HCT116 (cell line): ENCODE results near the gene ASPN. TPM values are rescaled to one million over a fixed set of nuclear protein-coding genes. Genes with fewer than 3 reads are reported as not detected.

ENCODE experiments used
- ATAC-seq: fragments of 200-7000 bp; cut with Tn5 transposase; 2 replicates; pipeline ENCODE4 v1.9.1; 2020; ENCODE audit warnings: mild to moderate bottlenecking, moderate library complexity
- BruUV-seq: library from RNA; stranded (reverse); fragments of 400-500 nt; replicated peaks from 2 replicates; lab custom pipeline; 2021; lab: Mats Ljungman, UMichigan
- CTCF ChIA-PET: fragments of 300-600 bp; sonication (Branson Sonifier 250); formaldehyde crosslinking; loops from one replicate; lab custom pipeline; 2021; ENCODE audit warnings: antibody characterized with exemption; lab: Charles Lee
- POLR2A ChIA-PET: fragments of 300-600, 350-600 bp; sonication (Branson Sonifier 250); formaldehyde crosslinking; loops from one replicate; lab custom pipeline; 2021; ENCODE audit warnings: antibody characterized with exemption; lab: Charles Lee
- RAD21 ChIA-PET, 2 experiments: fragments of 300-600 bp; sonication (Branson Sonifier 250); formaldehyde crosslinking; loops; one replicate each; lab custom pipeline; 2023; ENCODE audit warnings: low total read pairs in 2 of 2; ENCODE audit not compliant: uncharacterized antibody in 2 of 2, unreplicated experiment in 2 of 2, low non-redundant PET in 1 of 2; lab: Charles Lee
- DNase-seq: peaks from one replicate; pipeline ENCODE4 v3.0.0-alpha.2; 2010; ENCODE audit warnings: low read depth, low spot score
- H2AFZ ChIP-seq: fragments of 200-600 bp; shearing (Covaris generic), sonication (generic); 2 replicates; pipeline ENCODE4 v1.6.1; 2017; ENCODE audit warnings: low read depth, mixed run types, mixed read lengths, antibody characterized with exemption, low read length; ENCODE audit not compliant: poor library complexity, severe bottlenecking
- H3K27ac ChIP-seq: 2 replicates; pipeline ENCODE4 v1.5.1; 2012; ENCODE audit warnings: low read depth, low read length
- H3K27me3 ChIP-seq: fragments of 200-600 bp; sonication (generic); 2 replicates; pipeline ENCODE4 v1.6.1; 2016; ENCODE audit warnings: mixed run types, low read length, mixed read lengths; ENCODE audit not compliant: insufficient read depth
- H3K36me3 ChIP-seq, 2 experiments: fragments of 200-500 bp in 1 of 2; fragments of 200-600 bp in 1 of 2; sonication (Bioruptor generic) in 1 of 2; sonication (generic) in 1 of 2; 2 replicates each; pipeline versions ENCODE4 v1.5.1 to v1.6.1; 2014 to 2016; ENCODE audit warnings: low read length in 2 of 2, inconsistent platforms in 1 of 2, mixed read lengths in 1 of 2, mixed run types in 1 of 2; ENCODE audit not compliant: insufficient read depth in 2 of 2, control insufficient read depth in 1 of 2
- H3K4me1 ChIP-seq, 2 experiments: fragments of 200-600 bp in 1 of 2; sonication (generic) in 1 of 2; 2 replicates each; pipeline versions ENCODE4 v1.5.1 to v1.6.1; 2012 to 2017; ENCODE audit warnings: low read length in 2 of 2, inconsistent platforms in 1 of 2, mild to moderate bottlenecking in 1 of 2, mixed read lengths in 1 of 2, mixed run types in 1 of 2, moderate library complexity in 1 of 2; ENCODE audit not compliant: insufficient read depth in 2 of 2, control insufficient read depth in 1 of 2
- H3K4me2 ChIP-seq: fragments of 200-600 bp; sonication (generic); 2 replicates; pipeline ENCODE4 v1.6.1; 2017; ENCODE audit warnings: mixed run types, low read length, mixed read lengths
- H3K4me3 ChIP-seq, 2 experiments: fragments of 200-600 bp in 1 of 2; sonication (generic) in 1 of 2; replicated peaks in 1 of 2; 2 replicates each; pipeline ENCODE4 v1.5.1; 2011 to 2016; ENCODE audit warnings: low read length in 2 of 2, control low read depth in 1 of 2, low read depth in 1 of 2, mild to moderate bottlenecking in 1 of 2, mixed read lengths in 1 of 2, mixed run types in 1 of 2
- H3K79me2 ChIP-seq: fragments of 200-600 bp; sonication (generic); 2 replicates; pipeline ENCODE4 v1.6.1; 2017; ENCODE audit warnings: mild to moderate bottlenecking, mixed run types, low read length, moderate library complexity, mixed read lengths; ENCODE audit not compliant: insufficient read depth
- H3K9ac ChIP-seq: fragments of 200-600 bp; sonication (generic); 2 replicates; pipeline ENCODE4 v1.6.1; 2016; ENCODE audit warnings: low read length, mixed read lengths
- H3K9me2 ChIP-seq: fragments of 200-600 bp; sonication (generic), shearing (Covaris generic); 2 replicates; pipeline ENCODE4 v1.6.1; 2017; ENCODE audit warnings: mixed run types, mild to moderate bottlenecking, moderate library complexity; ENCODE audit not compliant: insufficient read depth
- H3K9me3 ChIP-seq, 2 experiments: fragments of 200-500 bp in 1 of 2; fragments of 200-600 bp in 1 of 2; sonication (Bioruptor generic) in 1 of 2; sonication (generic) in 1 of 2; 2 replicates each; pipeline ENCODE4 v1.6.1; 2014 to 2017; ENCODE audit warnings: low read length in 2 of 2, mixed read lengths in 2 of 2, inconsistent platforms in 1 of 2, low read depth in 1 of 2, mild to moderate bottlenecking in 1 of 2, mixed run types in 1 of 2, moderate library complexity in 1 of 2; ENCODE audit not compliant: control insufficient read depth in 1 of 2, insufficient read depth in 1 of 2
- H4K20me1 ChIP-seq: fragments of 200-600 bp; sonication (generic), shearing (Covaris generic); 2 replicates; pipeline ENCODE4 v1.6.1; 2017; ENCODE audit warnings: mixed run types, mild to moderate bottlenecking, moderate library complexity; ENCODE audit not compliant: insufficient read depth
- CBX3 ChIP-seq: IDR thresholded peaks from 2 replicates; pipeline ENCODE4 v1.6.1; 2012; ENCODE audit warnings: low read depth
- CEBPB ChIP-seq: IDR thresholded peaks from 2 replicates; pipeline ENCODE4 v1.6.1; 2012; ENCODE audit warnings: low read depth
- CTCF ChIP-seq, 3 experiments: fragments of 200-600 bp in 1 of 3; sonication (generic) in 1 of 3; IDR thresholded peaks in 2 of 3; conservative IDR thresholded peaks in 1 of 3; 2 replicates each; pipeline ENCODE4 v1.5.1; 2012 to 2017; ENCODE audit warnings: low read depth in 2 of 3, low read length in 2 of 3, antibody characterized with exemption in 1 of 3, borderline replicate concordance in 1 of 3, control low read depth in 1 of 3, mild to moderate bottlenecking in 1 of 3, mixed read lengths in 1 of 3, mixed run types in 1 of 3, moderate library complexity in 1 of 3; ENCODE audit not compliant: insufficient read depth in 1 of 3
- EZH2 ChIP-seq: fragments of 200-600 bp; sonication (generic); IDR thresholded peaks from 2 replicates; pipeline ENCODE4 v1.6.1; 2017; ENCODE audit warnings: antibody characterized with exemption, mixed run types
- EZH2phosphoT487 ChIP-seq: fragments of 200-600 bp; IDR thresholded peaks from 2 replicates; pipeline ENCODE4 v1.6.1; 2018; ENCODE audit warnings: antibody characterized with exemption, borderline replicate concordance
- FOSL1 ChIP-seq: IDR thresholded peaks from 2 replicates; pipeline ENCODE4 v1.6.1; 2012; ENCODE audit warnings: low read depth
- JUND ChIP-seq: IDR thresholded peaks from 2 replicates; pipeline ENCODE4 v1.6.1; 2012
- MAX ChIP-seq: IDR thresholded peaks from 2 replicates; pipeline ENCODE4 v1.6.1; 2012
- POLR2AphosphoS5 ChIP-seq: IDR thresholded peaks from 2 replicates; pipeline ENCODE4 v1.6.1; 2011; ENCODE audit warnings: mild to moderate bottlenecking, low read depth, low read length, moderate library complexity
- RAD21 ChIP-seq: IDR thresholded peaks from 2 replicates; pipeline ENCODE4 v1.6.1; 2012; ENCODE audit warnings: low read depth, mild to moderate bottlenecking
- REST ChIP-seq: IDR thresholded peaks from 2 replicates; pipeline ENCODE4 v1.6.1; 2012; ENCODE audit warnings: low read depth
- SIN3A ChIP-seq: IDR thresholded peaks from 2 replicates; pipeline ENCODE4 v1.6.1; 2012; ENCODE audit warnings: low read depth
- SRF ChIP-seq: IDR thresholded peaks from 2 replicates; pipeline ENCODE4 v1.6.1; 2012; ENCODE audit warnings: low read depth
- ZFX ChIP-seq: fragments of 450-650 bp; IDR thresholded peaks from 2 replicates; pipeline ENCODE4 v1.6.1; 2017
- ZNF274 ChIP-seq: fragments of 200-500 bp; sonication (Bioruptor generic); IDR thresholded peaks from 2 replicates; pipeline ENCODE4 v1.6.1; 2014; ENCODE audit warnings: mild to moderate bottlenecking, low read depth, low read length, inconsistent platforms
- intact Hi-C: fragments of 100-400 bp; cut with micrococcal nuclease; formaldehyde crosslinking; loops from 2 replicates; pipeline ENCODE4 v1.10.0; 2022
- total RNA-seq: library from RNA; stranded (reverse); gene quantifications from one replicate; pipeline ENCODE4 v1.2.1, GENCODE V29; 2021; ENCODE audit not compliant: unreplicated experiment

The ASPN gene
- total RNA-seq, 1 experiment from 2014 or later: not detected

GRCh38 chr9:92516521-92516920 lies 34.2 kb upstream of the ASPN start:
- Histone ChIP-seq H3K36me3 (no peaks in the 10 kb centered on the region), H3K27me3 (no peaks in the 10 kb centered on the region)
- DNase-seq: no peak
- TF ChIP-seq FOSL1: no peak
- TF ChIP-seq, all 23 proteins: peak for 0
- POLR2A ChIA-PET: no interaction called here
- CTCF ChIA-PET: no interaction called here
- Histone ChIP-seq H4K20me1 (no peaks in the 10 kb centered on the region), H2AFZ (no peak overlapping the region), H3K4me1 (no peaks in the 10 kb centered on the region), H3K79me2 (no peaks in the 10 kb centered on the region), H3K27ac (no peak overlapping the region), H3K4me3 (no peak overlapping the region), H3K9me2 (no peaks in the 10 kb centered on the region), H3K4me2 (no peak overlapping the region), H3K9ac (no peak overlapping the region), H3K9me3 (no peaks in the 10 kb centered on the region)
- no TSS peak for BruUV-seq
- RAD21 ChIA-PET: no interaction called here
- ATAC-seq: no peak
- intact Hi-C loops: no loop called here

- no peak for DNase-seq
- RAD21 ChIA-PET: interaction anchor here in 1 of 2 experiments (0.7 kb wide), 1 partner anchor 275 kb away, joined by 3 read pairs; no protein-coding TSS in a partner anchor
- no peaks in the 10 kb centered on the region for H3K79me2 ChIP-seq
- H3K4me2 ChIP-seq: no peak overlapping the region
- H3K27me3 ChIP-seq: no peaks in the 10 kb centered on the region
- H3K9me3 ChIP-seq: no peaks in the 10 kb centered on the region
- POLR2A ChIA-PET: no interaction called here
- H3K36me3 ChIP-seq: no peaks in the 10 kb centered on the region
- no TSS peak for BruUV-seq
- intact Hi-C loops: no loop called here
- H3K4me1 ChIP-seq: no peaks in the 10 kb centered on the region
- no peaks in the 10 kb centered on the region for H3K9me2 ChIP-seq
- no peak overlapping the region for H3K27ac ChIP-seq
- H3K9ac ChIP-seq: no peak overlapping the region
- ATAC-seq: no peak
- no peak overlapping the region for H3K4me3 ChIP-seq
- no peak overlapping the region for H2AFZ ChIP-seq
- H4K20me1 ChIP-seq: no peaks in the 10 kb centered on the region
- CTCF ChIA-PET: no interaction called here
- no peak for TF ChIP-seq ZFX
- TF ChIP-seq JUND: no peak
- TF ChIP-seq CEBPB: no peak
- TF ChIP-seq SRF: no peak
- no peak for TF ChIP-seq MAX
- TF ChIP-seq EZH2: no peak
- TF ChIP-seq ZNF274: no peak
- no peak for TF ChIP-seq REST
- no peak for TF ChIP-seq CTCF (IDR thresholded peaks at IDR 0.05 in 2 of 3, conservative IDR thresholded peaks at IDR 0.05 in 1 of 3; ENCODE audit: borderline replicate concordance in 1 of 3, insufficient read depth in 1 of 3, low read depth in 2 of 3, low read length in 2 of 3)
- no peak for TF ChIP-seq RAD21
- TF ChIP-seq POLR2AphosphoS5: no peak
- no peak for TF ChIP-seq CBX3
- TF ChIP-seq EZH2phosphoT487: no peak
- no peak for TF ChIP-seq FOSL1
- no peak for TF ChIP-seq SIN3A
These were observed 32.3 kb upstream of the ASPN start for GRCh38 chr9:92514635-92515034.
